ENCODE results near the gene ADCYAP1R1.

The ADCYAP1R1 gene

DNA sequence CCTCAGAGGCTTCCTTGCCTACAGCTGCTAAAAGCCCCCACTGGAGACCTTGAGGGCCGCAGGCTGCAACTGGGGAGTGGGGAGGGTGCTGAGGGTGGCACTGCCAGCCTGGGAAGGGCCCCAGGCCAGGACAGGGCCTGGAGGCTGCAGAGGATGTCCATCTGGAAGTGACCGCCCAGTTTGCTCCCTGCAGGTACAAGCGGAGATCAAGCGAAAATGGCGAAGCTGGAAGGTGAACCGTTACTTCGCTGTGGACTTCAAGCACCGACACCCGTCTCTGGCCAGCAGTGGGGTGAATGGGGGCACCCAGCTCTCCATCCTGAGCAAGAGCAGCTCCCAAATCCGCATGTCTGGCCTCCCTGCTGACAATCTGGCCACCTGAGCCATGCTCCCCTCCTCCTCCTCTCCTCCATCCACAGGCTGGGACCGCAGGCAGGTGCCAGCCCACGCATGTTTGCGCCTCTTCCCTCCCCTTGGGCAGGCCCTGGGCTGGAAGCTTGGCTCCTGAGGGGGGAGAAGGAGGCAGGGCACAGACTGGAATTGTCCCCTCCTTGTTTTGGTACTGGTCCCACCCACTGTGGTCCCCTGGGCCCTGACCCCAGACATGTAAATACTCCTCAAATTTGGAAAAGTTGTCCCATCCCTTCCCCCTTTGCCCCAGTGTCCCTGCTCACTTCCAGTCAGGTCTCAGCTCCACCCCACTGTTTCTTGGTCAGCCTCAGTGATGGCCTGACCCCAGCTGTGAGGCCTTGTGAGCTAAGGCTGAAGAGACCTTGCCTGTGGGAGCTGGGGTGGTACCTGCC is 54.4 kb downstream of the ADCYAP1R1 start:
- DNase-seq (ENCODE audit: low read depth), result no peak

- no peak for DNase-seq (ENCODE audit: low read depth)
These were observed 55.3 kb downstream of the ADCYAP1R1 start for GRCh38 chr7:31107106-31108090.

DNA sequence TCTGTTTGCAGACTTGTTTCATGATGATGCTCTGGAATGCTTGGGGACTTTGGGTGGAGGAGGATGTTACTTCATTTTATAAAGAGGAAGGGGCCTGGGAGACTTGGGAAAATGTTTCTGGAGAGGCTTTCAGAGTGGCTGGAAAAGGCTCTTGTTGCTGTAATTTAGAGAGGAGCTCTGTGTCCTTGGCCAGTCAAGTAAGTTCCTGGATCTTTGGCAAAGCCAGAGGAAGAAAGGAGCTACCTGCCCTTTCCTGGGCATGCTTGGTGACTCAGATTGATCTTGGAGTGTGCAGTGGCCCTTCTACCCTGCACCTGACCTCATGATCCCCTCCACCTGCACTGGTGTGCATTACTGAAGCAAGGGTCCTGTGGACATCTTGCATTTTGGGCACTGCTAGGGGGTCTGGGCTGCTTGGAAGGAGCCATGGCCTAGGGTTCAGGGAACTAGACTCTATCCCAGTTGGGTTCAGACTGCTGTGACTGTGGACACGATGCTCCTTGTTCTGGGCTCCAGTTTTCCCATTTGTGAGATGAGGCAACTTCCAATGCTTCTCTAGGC is 56.1 kb downstream of the ADCYAP1R1 start:
- DNase-seq (ENCODE audit: low read depth), result no peak

GRCh38 chr7:31109751-31110150 is 57.6 kb downstream of the ADCYAP1R1 start:
- no peak for DNase-seq (ENCODE audit: low read depth)

DNA sequence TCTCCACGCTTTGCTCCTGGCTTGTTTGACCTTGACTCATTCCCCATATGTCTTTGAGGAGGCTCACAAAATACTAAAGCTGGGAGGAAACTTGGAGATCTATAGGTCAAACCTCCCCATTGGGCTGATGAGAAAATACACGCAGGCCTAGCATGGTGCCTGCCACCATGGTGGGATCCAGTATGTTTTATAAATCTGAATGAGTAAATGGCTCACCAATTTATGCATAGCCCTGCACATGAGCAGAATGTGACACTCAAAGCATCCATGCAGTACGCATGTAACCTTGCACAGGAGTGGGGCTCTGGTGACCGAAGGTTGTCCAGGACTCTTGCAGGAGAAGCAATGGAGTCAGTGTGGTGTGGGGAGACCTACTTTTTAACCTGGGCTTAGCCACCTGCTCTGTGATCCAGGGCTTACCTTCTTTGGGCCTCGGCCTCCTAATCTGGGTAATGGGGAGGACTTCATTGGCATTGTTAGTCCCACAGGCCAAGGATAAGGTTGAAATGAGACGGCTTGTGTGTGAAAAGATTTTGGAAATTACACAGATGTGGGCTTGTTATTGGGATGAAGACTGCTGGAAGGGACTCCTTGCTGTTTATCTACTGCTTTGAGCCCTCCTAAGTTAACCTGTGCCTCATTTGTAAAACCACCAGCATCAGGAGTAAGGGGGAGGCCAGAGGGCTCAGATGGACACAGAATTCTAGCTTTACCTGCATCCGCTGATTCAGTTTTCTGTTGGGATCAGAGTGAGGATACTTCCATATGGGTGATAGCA is 58.4 kb downstream of the ADCYAP1R1 start:
- no peak for DNase-seq (ENCODE audit: low read depth)

DNA sequence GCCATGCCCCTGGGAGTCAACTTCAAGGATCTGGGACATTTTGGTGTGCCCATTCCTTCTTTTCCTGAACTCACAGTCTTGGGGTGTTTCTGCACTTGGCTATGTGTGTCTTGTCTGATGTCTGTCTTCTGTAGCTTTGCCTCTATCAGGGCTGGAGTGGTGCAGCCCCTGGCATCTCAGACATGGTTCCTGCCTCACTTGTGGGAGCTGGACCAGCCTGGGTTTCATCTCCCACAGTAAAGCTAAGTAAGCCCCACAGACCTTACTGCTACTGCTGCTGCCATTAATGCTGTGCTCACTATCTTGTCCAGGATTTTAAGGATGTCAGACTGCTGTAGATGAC is 59.0 kb downstream of the ADCYAP1R1 start:
- DNase-seq (ENCODE audit: low read depth), result no peak

DNA sequence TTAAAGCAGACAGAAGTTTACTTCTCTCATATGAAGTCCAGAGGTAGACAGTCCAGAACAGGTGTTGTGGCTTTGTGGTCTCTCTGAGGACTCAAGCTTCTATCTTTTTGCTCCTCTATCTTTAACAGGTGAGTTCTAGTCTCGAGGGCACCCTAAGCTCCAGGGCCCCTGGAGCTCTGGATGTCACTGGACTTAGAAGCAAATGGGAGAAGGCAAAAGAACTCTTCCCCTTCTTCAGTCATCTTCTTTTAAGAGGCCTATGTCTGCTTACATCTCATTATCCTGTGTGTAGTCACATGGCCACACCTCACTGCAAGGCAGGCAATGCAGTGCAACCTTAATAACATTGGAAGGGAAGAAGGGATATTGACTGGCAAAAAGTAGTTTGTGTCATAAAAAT is 61.6 kb downstream of the ADCYAP1R1 start:
- DNase-seq (ENCODE audit: low read depth), result no peak

DNA sequence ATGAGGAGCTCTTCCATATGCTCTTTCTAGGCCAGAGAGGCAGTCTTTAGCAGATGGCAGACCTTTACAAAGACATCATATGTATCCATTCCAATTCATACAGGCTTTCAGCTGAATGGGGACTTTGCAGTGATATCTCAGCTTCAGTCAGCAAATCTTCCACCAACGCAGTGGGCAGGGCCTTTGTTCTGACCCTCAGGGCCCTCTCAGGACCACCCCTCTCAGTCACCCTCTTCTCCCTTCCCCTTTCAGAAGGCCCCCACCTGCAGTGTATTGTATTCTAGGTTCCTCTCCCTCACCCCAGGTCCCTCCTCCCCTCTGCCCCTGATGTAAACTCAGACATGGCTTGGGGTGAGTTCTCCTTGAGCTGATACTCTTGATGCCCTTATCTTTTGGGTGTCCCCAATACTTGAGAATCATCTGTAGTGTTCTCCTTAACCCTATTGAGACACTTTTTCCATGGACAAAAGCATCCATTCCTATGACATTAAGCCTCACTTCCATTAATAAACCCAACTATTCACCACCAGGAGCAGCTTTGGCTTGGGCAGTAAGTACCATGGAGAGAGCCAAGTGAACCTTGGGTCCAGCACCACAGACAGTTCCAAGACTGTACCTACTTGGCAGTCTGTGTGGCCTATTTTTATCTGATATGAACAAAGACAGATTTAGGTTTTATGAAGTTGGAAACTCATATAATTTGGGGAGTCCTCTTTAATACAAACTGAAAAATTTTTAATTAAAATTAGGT is 62.7 kb downstream of the ADCYAP1R1 start:
- DNase-seq (ENCODE audit: low read depth), result no peak

DNA sequence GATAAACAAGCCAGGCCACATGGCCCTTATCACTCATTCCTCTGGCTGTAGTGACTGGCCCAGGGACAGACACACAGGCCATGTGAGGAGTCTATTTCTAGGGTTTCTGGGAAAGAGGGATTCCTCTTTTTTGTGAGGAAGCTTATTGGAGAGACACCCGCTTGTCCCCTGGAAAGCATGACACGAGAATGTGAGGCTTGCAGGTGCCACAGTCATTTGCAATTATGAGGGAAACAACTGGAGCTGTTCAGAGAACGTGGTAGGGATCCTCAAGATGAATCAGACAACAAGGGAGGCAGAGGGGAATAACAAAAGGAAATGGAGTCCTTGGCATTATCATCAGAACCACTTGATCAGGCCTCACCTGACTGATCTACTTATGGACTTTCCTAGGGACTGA is 64.5 kb downstream of the ADCYAP1R1 start:
- DNase-seq (ENCODE audit: low read depth), result no peak

- DNase-seq (ENCODE audit: low read depth), result no peak
These were observed 67.1 kb downstream of the ADCYAP1R1 start for GRCh38 chr7:31119249-31119648.

- no peak for DNase-seq (ENCODE audit: low read depth)
These were observed 68.8 kb downstream of the ADCYAP1R1 start for GRCh38 chr7:31120800-31121513.

DNA sequence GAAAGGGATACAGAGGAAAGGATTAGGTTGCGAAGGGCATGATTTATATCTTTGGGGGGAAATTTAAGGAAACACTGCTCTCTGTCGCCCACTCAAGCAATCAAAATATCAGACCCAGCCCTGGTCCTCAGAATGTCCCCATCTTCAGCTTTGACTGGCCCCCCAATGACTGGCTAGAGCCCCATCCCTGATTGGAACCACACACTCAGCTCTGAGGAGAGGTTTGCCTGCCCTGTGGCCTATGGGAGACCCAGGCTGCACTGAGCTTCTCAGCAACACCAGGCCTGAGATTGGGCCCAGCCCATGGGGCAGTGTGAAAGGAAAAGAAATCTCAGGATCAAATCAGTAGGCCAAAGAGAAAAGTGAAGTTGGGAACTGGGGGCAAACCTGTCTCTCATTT is 69.5 kb downstream of the ADCYAP1R1 start:
- DNase-seq (ENCODE audit: low read depth), result no peak

- peak; percentile 5 for DNase-seq (ENCODE audit: low read depth)
These were observed 70.5 kb downstream of the ADCYAP1R1 start for GRCh38 chr7:31122649-31123058.

DNA sequence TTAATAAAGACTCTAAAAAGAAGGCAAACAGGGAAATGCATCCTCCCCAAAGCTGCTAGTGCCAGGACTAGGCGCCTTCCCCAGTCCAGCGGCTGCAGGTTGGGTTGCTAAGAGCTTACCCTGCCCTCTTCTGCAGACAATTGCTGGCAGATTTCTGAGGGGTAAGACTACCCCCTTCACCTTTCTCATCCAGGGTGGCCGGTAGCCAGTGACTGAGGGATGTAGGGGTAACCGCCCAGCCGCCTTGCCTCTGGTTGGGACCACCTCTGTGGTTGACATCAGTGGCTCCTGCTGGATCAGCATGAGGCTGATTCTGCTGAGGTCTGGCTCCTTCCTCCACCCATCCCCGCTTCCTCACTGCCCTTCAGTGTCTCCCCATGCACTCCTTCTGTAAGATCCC is 71.2 kb downstream of the ADCYAP1R1 start:
- DNase-seq (ENCODE audit: low read depth), result no peak

DNA sequence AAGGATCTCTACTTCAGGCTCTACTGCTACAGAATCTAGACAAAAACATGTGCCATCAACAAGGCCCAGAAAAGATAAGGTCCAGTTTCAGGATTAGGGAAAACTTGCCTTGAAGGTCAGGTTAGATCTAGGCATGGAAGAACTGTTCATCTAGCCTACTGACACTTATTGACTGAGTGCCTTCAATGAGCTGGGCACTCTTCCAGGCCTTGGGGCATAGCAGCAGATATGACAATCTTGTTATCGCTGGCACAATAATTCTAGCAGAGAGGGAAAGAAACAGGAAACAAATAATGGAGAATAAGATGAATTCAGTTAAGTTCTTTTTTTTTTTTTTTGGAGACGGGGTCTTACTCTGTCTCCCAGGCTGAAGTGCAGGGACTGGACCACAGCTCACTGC is 71.6 kb downstream of the ADCYAP1R1 start:
- DNase-seq (ENCODE audit: low read depth), result no peak

GRCh38 chr7:31125171-31125570 is 73.1 kb downstream of the ADCYAP1R1 start:
- no peak for DNase-seq (ENCODE audit: low read depth)

DNA sequence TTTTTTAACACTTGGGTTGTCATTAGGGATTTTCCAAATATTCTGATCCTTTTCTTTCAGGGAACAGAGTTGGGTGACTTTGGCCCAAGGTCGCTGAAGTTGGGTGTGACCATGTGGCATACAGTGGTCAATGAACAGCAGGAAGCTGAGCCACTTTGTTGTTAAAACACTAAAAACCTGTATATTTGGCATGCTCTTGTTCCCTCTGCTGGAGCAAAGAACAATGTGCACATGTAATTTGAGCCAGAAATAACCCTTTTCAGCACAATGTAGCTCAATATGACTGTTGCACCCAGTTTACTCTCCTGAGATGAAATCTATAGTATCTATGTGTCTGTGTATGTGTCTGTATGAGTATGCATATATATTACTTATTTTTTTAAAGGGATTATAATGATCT is 74.9 kb downstream of the ADCYAP1R1 start:
- no peak for DNase-seq (ENCODE audit: low read depth)

GRCh38 chr7:31129067-31129466 is 77.0 kb downstream of the ADCYAP1R1 start:
- DNase-seq (ENCODE audit: low read depth), result no peak

- no peak for DNase-seq (ENCODE audit: low read depth)
These were observed 81.4 kb downstream of the ADCYAP1R1 start for GRCh38 chr7:31133497-31133896.

Measured in stimulated activated CD4-positive, alpha-beta T cell treated with anti-CD3 and anti-CD28 coated beads, Interleukin-2, amount 100 ng/mL, for 4 hours (primary cell).